Skin epidermis (tissue), 12 donors: ENCODE results near the gene CCDC6.

Experiments
- H3K27ac ChIP-seq, 21 experiments: fragments of 200-600 bp; sonication (generic) in 11 of 21; one replicate each; pipeline ENCODE4 v1.5.0; 2020; ENCODE audit warnings: mild to moderate bottlenecking in 3 of 21, inconsistent platforms in 2 of 21, moderate library complexity in 2 of 21
- H3K4me3 ChIP-seq, 7 experiments: fragments of 200-600 bp; sonication (generic) in 2 of 7; one replicate each; pipeline ENCODE4 v1.5.0; 2020; ENCODE audit warnings: inconsistent platforms in 2 of 7, mild to moderate bottlenecking in 2 of 7, moderate library complexity in 1 of 7

CCDC6 gene

DNA sequence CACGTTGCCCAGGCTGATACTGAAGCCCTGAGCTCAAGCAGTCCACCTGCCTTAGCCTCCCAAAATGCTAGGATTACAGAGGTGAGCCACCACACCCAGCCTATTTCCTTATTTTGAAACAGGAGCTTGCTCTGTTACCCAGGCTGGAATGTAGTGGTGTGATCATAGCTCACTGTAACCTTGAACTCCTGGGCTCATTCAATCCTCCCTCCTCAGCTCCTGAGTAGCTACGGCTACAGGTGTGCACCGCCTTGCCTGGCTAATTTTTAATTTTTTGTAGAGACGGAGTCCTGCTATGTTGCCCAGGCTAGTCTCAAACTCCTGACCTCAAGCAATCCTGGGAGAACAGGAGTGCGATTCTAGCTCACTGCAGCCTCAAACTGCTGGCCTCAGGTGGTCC is 164.8 kb downstream of the CCDC6 start:
- H3K4me3 ChIP-seq: no peak overlapping the region
- H3K27ac ChIP-seq: no peak overlapping the region

GRCh38 chr10:59741048-59741447 is 165.3 kb downstream of the CCDC6 start:
- Histone ChIP-seq H3K4me3 (no peak overlapping the region), H3K27ac (no peak overlapping the region)
